KMS-11 (cell line): Measurements from ENCODE around the gene FAM107B.
"Not testable (repeated sequence)": the region's sequence is repeated elsewhere in the genome, so short reads cannot be mapped to it uniquely, and the experiment has no call there.

Experiments
- H2AFZ ChIP-seq: fragments of 200-600 bp; sonication (generic); 2 replicates; pipeline ENCODE4 v1.6.1; 2016; ENCODE audit warnings: antibody characterized with exemption, mixed run types, low read depth
- H3K27ac ChIP-seq: fragments of 200-600 bp; sonication (generic); 2 replicates; pipeline ENCODE4 v1.6.1; 2016; ENCODE audit warnings: mild to moderate bottlenecking, mixed run types
- H3K27me3 ChIP-seq: fragments of 200-600 bp; sonication (generic); 2 replicates; pipeline ENCODE4 v1.6.1; 2017; ENCODE audit warnings: mild to moderate bottlenecking, low read depth, mixed run types, moderate library complexity; ENCODE audit not compliant: insufficient read depth
- H3K36me3 ChIP-seq: fragments of 200-600 bp; sonication (generic); 2 replicates; pipeline ENCODE4 v1.6.1; 2017; ENCODE audit warnings: mild to moderate bottlenecking, mixed run types; ENCODE audit not compliant: insufficient read depth
- H3K4me1 ChIP-seq: fragments of 200-600 bp; sonication (generic); 2 replicates; pipeline ENCODE4 v1.6.1; 2016; ENCODE audit warnings: mild to moderate bottlenecking, low read depth, mixed run types; ENCODE audit not compliant: poor library complexity, severe bottlenecking
- H3K4me2 ChIP-seq: fragments of 200-600 bp; sonication (generic); 2 replicates; pipeline ENCODE4 v1.7.0; 2016; ENCODE audit warnings: mild to moderate bottlenecking, mixed run types
- H3K4me3 ChIP-seq: fragments of 200-600 bp; sonication (generic); IDR thresholded peaks from 2 replicates; pipeline ENCODE4 v1.6.1; 2017; ENCODE audit warnings: low read depth, low read length, mixed read lengths; ENCODE audit not compliant: insufficient read depth
- H3K79me2 ChIP-seq: fragments of 200-600 bp; sonication (generic); 2 replicates; pipeline ENCODE4 v1.6.1; 2016; ENCODE audit warnings: low read depth, mixed run types; ENCODE audit not compliant: insufficient read depth
- H3K9ac ChIP-seq: fragments of 200-600 bp; sonication (generic); 2 replicates; pipeline ENCODE4 v1.6.1; 2016; ENCODE audit warnings: mild to moderate bottlenecking, mixed run types
- H4K20me1 ChIP-seq: fragments of 200-600 bp; sonication (generic); 2 replicates; pipeline ENCODE4 v1.6.1; 2016; ENCODE audit warnings: mild to moderate bottlenecking, mixed run types; ENCODE audit not compliant: insufficient read depth
- TF ChIP-seq, protein P1 (sequence below): fragments of 200-600 bp; sonication (generic); conservative IDR thresholded peaks from 2 replicates; pipeline ENCODE4 v1.6.1; 2017; ENCODE audit warnings: low read depth, mild to moderate bottlenecking, antibody characterized with exemption, low read length, moderate library complexity, mixed read lengths

The FAM107B gene

DNA sequence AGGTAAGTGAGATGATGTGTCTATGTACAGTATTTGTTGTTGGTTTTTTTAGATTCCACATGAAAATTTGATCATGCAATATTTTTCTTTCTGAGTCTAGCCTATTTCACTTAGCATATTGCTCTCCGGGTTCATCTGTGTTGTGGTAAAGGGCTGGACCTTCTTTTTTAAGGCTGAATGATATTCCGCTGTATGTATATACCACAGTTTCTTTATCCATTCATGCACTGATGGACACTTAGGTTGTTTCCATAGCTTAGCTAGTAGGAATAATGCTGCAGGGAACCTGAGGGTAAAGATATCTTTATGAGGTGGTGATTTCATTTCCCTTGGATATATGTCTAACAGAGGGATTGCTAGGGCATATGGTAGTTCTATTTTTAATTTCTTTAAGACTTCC is 80.8 kb downstream of the FAM107B start:
- Histone ChIP-seq H3K9ac (no peak overlapping the region), H3K27ac (no peak overlapping the region), H3K4me3 (no peak overlapping the region), H3K27me3 (no peaks in the 10 kb centered on the region), H3K4me2 (no peak overlapping the region), H3K79me2 (no peaks in the 10 kb centered on the region), H4K20me1 (no peaks in the 10 kb centered on the region), H2AFZ (no peak overlapping the region), H3K36me3 (no peaks in the 10 kb centered on the region), H3K4me1 (no peaks in the 10 kb centered on the region)
- TF ChIP-seq, protein P1, sequence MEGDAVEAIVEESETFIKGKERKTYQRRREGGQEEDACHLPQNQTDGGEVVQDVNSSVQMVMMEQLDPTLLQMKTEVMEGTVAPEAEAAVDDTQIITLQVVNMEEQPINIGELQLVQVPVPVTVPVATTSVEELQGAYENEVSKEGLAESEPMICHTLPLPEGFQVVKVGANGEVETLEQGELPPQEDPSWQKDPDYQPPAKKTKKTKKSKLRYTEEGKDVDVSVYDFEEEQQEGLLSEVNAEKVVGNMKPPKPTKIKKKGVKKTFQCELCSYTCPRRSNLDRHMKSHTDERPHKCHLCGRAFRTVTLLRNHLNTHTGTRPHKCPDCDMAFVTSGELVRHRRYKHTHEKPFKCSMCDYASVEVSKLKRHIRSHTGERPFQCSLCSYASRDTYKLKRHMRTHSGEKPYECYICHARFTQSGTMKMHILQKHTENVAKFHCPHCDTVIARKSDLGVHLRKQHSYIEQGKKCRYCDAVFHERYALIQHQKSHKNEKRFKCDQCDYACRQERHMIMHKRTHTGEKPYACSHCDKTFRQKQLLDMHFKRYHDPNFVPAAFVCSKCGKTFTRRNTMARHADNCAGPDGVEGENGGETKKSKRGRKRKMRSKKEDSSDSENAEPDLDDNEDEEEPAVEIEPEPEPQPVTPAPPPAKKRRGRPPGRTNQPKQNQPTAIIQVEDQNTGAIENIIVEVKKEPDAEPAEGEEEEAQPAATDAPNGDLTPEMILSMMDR = no peak

DNA sequence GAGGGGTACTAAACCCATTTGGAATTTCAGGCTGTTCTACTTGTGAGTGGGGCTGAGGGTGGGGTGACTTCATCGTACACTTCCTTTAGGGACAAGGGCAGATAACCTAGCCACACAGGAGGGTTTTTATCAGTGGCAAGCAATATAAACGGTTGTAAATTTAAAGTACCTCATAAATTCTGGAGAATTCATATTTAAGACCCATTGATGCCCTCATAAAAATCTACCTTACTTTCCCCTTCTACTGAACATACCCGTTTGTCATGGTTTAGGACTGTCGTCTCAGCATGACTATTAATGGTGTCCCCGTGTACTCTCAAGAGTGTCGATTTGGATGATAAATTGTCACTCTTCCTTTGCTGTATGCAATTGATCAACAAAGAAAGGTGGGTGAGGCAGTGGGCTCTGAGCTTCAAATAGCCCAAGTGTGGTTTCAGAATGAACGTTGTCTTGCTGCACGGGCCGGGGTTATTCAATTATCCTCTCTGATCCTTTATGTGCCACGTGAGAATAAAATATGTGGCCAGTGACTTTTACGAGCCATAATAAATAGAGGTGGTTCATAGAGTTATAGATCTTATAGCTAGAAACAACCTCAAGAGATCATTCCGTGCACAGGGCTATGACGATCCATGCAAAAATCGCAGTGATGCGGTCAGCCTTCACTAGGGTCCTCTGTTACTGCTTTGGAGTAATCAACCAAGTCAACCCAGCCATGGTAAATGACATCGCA is 82.2 kb downstream of the FAM107B start:
- no peaks in the 10 kb centered on the region for H4K20me1 ChIP-seq
- no peaks in the 10 kb centered on the region for H3K79me2 ChIP-seq
- TF ChIP-seq, protein P1 = no peak
- H3K27me3 ChIP-seq = no peaks in the 10 kb centered on the region
- H3K36me3 ChIP-seq = no peaks in the 10 kb centered on the region
- H2AFZ ChIP-seq = no peak overlapping the region
- no peaks in the 10 kb centered on the region for H3K4me1 ChIP-seq
- H3K27ac ChIP-seq = no peak overlapping the region
- no peak overlapping the region for H3K4me3 ChIP-seq
- H3K4me2 ChIP-seq = no peak overlapping the region
- H3K9ac ChIP-seq = no peak overlapping the region

DNA sequence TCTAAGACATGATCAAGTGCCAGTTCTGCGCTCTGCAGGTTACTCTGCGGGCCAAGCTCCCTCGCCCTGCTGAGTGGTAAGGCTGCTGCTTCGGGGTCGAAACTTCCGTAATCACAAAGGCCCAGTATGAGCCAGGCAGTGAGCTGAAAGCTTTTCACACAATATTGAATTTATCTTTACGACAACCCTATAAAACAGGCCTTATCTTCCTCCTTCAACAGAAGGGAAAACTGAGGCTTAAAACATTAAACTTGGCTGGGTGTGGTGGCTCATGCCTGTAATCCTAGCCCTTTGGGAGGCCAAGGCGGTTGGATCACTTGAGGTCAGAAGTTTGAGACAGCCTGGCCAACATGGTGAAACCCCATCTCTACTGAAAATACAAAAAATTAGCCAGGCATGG is 83.3 kb downstream of the FAM107B start:
- Histone ChIP-seq H3K4me3 (no peak overlapping the region), H3K27me3 (no peaks in the 10 kb centered on the region), H3K27ac (no peak overlapping the region), H3K36me3 (no peaks in the 10 kb centered on the region), H3K4me1 (no peaks in the 10 kb centered on the region), H2AFZ (no peak overlapping the region), H3K79me2 (no peaks in the 10 kb centered on the region), H3K9ac (no peak overlapping the region), H3K4me2 (no peak overlapping the region), H4K20me1 (no peaks in the 10 kb centered on the region)
- TF ChIP-seq, protein P1 = no peak

DNA sequence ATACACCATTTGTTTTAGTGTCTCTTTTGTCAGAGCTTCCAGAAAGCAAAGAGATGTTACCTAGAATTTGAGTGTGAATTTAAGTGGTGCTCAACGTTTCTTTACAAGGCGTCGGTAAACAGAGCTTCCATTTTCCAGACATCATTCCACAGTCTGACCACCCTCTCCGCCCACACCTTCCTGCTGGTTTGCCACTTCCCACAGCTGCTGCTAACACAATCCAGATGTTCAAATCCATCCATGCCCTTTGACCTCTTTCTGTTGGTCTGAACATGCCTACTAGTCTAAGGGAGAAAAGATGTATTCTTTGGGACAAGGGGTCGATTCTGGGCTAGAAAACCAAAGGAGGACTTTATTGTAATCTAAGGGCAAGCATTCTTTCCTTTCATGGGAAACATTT is 86.1 kb downstream of the FAM107B start:
- Histone ChIP-seq H3K27me3 (no peaks in the 10 kb centered on the region), H4K20me1 (no peaks in the 10 kb centered on the region), H3K9ac (no peak overlapping the region), H3K4me1 (no peaks in the 10 kb centered on the region), H3K27ac (no peak overlapping the region), H3K79me2 (no peaks in the 10 kb centered on the region), H3K36me3 (no peaks in the 10 kb centered on the region), H3K4me2 (no peak overlapping the region), H3K4me3 (no peak overlapping the region), H2AFZ (no peak overlapping the region)
- TF ChIP-seq, protein P1 = no peak

DNA sequence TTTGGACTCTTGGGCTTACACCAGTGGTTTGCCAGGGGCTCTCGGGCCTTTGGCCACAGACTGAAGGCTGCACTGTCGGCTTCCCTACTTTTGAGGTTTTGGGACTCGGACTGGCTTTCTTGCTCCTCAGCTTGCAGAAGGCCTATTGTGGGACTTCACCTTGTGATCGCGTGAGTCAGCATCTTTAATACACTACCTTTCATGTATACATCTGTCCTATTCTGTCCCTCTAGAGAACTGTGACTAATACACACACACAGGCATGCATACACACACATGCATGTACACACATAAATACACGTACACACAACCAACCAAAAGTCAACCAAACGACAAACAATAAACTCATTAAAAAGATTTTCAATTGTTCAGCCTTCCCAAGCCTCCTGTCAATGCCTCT is 86.5 kb downstream of the FAM107B start:
- not testable (repeated sequence) for H3K27ac ChIP-seq

More for the DNA sequence above, 86.5 kb downstream of the FAM107B start:
- not testable (repeated sequence) for H3K9ac ChIP-seq, H4K20me1 ChIP-seq, H3K4me3 ChIP-seq, H2AFZ ChIP-seq, H3K79me2 ChIP-seq, H3K27me3 ChIP-seq, H3K4me1 ChIP-seq, H3K4me2 ChIP-seq, H3K36me3 ChIP-seq
